GM19025 (cell line): ENCODE results near the gene SLC17A2.

Source experiments
- ATAC-seq: cut with Tn5 transposase; IDR thresholded peaks from one replicate; pipeline ENCODE4 v1.9.1; 2021; ENCODE audit warnings: mild to moderate bottlenecking, low read depth, moderate library complexity; ENCODE audit not compliant: unreplicated experiment

Gene SLC17A2

DNA sequence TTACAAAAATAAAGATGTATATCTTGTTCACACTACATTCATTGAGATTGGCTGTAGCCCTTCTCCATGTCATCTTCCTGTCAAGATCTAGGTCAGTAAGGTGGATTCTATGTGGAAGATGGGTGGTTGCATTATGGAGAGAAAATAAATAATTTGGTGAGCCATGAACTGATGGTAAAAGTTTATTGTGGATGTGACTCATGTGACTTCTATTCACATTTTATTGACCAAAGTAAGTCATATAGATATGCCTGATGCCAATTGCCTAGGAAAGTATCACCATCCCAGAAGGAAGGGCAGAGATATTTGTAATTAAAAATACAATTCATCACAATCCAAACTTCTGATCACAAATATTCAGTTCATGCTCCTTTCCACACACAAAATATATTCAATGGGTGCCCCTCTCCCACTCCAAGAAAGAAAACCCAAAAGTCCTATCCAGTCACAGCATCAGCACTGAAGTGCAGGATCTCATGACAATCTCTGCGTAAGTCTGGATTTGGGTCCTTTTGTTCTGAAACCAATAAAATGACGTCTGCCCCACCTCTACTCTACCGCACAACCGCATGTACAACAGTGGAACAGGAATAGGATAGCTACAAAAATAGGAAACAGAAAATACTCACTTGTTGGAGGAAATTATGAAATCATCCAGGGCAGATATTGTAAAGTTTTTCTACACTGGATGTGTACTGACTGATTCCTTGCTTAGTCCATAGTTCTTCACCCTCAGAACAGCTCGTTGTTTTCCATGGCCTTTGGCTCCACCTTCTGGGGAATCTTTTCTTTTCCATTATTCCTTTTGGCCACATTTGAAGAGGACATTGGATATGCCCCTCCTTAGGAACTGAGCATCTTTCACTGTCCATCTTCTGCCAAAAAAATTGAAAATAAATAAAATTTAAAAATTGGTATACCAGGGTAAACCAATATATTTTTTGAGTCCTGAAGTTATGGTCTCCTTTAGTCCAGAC lies 40.3 kb downstream of the SLC17A2 start:
- no peak for ATAC-seq

DNA sequence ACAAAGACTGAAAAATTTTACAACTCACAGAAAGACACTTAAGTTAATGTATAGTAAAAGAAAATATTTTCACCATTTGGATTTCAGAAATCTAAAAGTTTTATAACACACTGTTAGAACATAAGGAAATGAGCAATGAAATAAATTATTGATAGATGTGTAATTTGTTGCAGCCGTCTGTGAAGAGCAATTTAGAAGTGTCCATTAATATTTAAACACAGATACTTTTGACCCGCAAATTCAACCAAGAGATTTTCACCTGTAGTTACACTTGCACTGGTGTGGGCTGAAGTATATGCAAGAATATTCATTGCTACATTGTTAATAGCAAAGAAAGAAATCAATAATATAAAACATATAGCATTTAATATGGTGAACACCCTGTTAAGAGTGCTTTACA lies 41.9 kb downstream of the SLC17A2 start:
- ATAC-seq: no peak

DNA sequence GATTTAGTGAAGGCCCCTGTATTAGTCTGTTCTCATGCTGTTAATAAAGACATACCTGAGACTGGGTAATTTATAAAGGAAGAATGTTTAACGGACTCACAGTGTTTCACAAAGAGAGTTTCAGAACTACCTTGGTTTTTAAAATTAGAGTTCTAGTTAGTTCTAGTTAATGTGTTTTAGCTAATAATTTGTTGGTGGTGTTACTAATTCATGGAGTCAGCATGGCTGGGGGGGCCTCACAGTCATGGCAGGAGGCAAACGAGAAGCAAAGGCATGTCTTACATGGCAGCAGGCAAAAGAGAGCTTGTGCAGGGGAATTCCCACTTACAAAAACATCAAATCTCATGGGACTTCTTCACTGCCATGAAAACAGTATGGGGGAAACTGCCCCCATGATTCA lies 44.4 kb downstream of the SLC17A2 start:
- ATAC-seq: no peak

DNA sequence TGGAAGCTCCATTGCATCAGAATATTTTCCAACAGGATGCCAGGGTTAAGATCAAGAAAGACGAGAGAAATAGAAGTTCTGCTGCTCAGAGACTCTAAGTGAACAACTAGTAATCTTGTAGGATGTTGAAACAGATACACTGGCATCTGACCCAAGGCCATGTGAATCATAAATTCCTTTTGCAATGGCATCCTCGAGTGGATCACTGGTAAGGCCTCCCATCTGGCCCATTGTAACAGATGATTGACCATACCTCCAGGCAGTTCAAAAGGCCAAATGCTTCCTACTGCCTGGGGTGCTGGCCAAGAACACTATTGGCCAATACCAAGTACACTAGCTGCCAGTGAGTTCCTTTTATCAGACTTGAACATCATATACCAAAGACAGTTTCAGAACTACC lies 46.5 kb downstream of the SLC17A2 start:
- ATAC-seq: no peak

DNA sequence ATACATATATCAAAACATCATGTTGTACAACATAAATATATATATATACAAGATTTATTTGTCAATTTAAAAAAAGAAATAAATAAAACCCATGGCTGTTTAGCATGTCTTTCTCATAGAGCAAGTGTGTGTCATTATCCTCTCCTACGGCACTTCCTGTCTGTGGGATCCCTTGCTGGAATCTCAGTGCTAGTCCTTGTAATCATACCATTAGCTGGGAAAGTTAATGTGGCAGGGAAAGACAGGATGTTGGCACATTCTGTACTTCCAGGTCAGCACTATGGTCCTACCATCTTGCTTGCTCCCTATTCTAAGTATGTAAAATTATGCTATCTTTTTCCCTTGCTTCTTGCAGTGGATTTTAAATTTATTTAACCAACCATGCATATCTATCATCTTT lies 47.0 kb downstream of the SLC17A2 start:
- no peak for ATAC-seq

DNA sequence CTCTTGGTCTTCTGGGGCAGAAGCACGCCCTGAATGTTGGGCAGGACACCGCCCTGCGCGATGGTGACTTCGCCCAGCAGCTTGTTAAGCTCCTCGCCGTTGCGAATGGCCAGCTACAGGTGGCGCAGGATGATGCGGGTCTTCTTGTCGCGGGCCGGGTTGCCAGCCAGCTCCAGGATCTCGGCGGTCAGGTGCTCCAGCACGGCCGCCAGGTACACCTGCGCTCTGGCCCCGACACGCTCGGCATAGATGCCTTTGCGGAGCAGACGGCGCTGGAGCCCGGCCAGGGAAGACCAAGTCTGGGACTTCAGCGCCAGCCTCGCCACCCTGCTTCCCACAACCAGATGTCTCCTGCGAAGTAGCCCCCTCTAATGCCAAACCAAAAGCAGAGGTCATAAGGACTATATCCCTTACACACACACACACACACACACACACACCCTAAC lies 48.4 kb downstream of the SLC17A2 start:
- no peak for ATAC-seq

DNA sequence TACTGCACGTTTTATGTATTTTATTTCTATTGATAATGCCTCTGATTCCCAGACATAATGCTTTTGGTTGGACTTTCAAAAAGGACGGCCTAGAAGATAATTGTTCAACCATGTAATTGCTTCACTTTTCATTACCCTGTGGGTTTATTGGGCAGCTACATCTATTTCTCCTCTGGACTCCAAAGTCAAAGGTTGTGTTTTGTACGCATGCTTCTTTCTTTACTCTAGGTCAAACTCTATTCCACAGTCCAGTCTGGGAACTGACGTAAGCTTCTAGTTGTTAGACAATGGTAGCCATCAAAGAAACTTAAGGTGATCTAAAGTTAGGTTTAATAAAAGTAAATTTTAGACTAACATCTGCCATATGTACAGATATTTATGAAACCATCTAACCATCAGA lies 49.9 kb downstream of the SLC17A2 start:
- no peak for ATAC-seq

DNA sequence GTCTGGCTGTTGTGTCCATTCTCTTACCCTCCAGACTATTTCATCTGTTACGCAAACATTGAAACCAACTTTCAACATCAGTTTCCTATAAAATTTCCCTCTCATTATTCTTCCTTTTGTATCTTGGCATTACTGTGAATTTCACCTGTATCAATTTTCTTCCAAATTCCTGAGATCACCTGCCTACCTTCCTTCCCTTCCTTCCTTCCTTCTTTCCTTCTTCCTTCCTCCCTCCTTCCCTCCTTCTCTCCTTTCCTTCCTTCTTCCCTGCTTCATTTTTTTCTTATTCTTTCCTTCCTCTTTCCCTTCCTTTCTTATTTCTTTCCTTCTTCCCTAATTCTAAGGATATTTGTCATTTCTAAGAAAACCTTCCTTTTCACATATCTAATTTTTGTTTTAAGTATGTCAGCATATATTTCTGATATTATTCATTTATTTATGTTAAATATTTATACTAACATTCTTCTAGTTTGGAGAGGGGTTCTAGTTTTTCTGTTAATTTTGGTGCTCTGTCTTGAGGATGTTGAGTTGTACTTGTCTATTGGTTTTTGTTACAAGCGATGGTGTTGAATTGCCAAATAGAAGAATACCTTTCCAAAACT lies 51.7 kb downstream of the SLC17A2 start:
- ATAC-seq: no peak

DNA sequence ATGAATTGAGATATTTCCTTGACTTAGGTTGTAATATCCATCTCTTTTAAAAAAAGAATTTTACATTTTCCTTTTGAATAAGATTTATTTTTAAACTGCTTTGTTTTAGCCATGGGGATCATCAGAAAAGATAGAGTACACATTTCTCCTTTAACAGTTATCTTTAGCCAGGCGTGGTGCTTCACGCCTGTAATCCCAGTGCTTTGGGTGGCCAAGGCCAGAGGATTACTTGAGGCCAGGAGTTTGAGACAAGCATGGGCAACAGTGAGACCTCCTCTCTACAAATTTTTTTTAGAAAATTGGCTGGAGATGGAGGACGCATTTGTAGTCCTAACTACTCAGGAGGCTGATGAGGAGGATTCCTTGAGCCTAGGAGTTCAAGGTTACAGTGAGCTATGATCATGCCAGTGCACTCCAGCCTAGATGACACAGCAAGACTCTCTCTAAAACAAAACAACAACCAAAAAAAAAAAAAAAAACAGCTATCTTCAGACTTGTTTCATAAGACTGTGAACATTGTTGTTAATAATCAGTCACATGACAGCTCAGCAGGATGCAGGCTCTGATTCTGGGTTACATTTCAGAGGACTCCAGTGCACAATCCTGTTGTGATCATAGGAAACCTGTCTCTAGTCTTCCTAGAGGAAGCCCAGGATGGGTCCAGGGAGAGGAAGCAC lies 54.4 kb downstream of the SLC17A2 start:
- no peak for ATAC-seq

DNA sequence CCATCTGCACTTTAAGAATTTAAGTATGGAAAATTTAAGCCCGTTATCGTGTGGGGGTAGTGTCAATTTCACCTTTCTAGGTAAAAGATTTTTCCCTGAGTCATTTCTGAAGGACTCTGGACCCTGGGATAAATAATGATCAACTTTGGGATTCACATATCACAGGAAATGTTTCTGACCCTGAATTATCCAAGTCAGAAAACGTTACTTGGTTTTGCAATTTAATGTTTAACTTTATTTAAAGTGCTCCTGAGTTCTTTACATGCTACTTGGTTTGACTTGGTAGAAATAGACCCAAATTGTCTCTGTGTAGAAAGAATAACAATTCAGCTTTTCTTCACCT lies 55.0 kb downstream of the SLC17A2 start:
- ATAC-seq: no peak

DNA sequence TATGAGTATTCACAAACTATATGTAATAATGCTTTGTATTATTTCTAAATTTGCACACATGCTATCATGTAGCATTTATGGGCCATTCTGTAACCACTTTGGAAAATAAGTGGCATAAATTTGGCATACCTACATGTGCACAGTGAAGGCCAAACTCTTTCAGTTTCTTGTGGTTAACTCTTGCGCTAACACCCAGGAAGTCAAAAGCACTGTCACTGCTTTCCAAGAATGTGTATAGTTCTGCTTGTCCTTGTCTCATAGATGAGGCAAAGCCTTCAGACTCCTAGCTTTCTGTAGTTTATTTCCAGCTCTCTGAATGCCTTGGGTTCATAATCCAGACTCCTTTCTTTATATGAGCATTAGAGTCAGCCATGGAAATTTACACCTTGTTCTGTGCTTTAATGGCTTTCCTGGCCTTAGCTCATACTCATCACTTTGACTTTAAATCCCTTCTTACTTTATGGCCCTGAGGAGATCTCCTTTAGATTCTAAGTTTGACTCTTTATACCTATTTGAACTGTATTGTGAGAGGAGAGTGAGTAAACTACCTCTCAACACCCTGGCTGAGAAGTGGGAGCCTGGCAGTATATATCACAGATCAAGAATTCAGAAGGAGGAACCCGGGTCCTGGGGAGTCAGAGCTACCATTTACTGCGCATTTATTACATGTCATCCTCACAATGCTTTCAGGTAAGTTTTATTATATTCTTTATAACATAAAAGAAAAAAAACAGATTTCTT lies 55.5 kb downstream of the SLC17A2 start:
- no peak for ATAC-seq

DNA sequence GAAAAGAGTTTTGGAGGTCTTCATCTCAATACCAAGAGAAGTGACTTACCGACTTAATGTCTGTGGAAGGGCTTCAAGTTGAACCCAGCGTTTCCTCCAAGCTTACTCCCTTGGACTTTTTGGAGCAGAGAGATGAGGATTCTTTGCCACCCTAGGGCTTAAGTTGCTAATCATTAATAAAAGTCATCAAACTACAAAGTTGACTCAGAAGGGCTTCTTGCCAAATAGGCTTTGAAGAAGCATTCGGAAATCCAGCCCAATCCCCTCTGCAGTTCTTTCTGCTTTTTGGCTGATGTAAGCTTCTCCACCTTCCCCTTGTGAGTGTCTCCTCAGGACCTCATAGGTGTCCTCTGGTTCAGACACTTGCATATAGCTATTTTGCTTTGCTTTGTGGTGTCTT lies 56.4 kb downstream of the SLC17A2 start, which contains the start of gene SLC17A3:
Gene SLC17A3 (minus strand): TSS at position 126 of the 400 bp plus-strand sequence. CDS start 5,856 bp downstream, outside the sequence.
- ATAC-seq: no peak

DNA sequence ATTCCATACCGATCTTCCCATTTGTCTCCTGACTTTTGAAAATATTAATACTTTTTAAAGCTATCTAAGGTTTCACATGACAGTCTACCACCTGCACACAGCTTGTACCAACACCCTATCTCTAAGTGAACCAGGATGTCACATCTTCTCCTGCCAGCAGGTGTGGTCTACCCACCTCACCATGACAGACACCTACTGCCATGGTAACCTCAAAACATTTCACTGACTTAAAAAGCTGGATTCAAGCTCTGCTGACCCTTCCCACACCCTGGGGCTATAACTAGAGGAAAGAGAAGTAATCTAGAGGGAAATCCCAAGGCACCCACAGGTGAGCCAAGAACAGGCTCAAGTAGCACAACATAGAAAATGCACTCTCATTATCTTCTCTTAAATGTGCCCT lies 57.7 kb downstream of the SLC17A2 start:
- no peak for ATAC-seq

DNA sequence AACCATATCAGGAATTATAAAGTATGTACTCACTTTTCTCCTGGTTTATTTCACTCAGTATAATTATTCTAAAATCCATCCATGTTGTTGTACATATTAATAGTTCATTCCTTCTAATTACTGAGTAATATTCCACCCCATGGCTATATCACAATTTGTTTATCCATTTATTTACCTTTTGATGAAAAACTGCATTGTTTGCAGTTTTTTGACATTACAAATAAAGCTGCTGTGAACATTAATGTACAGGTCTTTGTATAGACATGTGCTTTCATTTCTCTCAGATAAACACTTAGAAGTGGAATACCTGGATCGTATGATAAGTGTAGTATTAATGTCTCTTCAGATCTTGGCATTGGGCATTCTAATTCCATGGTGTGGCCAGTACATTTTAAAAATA lies 60.7 kb downstream of the SLC17A2 start:
- no peak for ATAC-seq

DNA sequence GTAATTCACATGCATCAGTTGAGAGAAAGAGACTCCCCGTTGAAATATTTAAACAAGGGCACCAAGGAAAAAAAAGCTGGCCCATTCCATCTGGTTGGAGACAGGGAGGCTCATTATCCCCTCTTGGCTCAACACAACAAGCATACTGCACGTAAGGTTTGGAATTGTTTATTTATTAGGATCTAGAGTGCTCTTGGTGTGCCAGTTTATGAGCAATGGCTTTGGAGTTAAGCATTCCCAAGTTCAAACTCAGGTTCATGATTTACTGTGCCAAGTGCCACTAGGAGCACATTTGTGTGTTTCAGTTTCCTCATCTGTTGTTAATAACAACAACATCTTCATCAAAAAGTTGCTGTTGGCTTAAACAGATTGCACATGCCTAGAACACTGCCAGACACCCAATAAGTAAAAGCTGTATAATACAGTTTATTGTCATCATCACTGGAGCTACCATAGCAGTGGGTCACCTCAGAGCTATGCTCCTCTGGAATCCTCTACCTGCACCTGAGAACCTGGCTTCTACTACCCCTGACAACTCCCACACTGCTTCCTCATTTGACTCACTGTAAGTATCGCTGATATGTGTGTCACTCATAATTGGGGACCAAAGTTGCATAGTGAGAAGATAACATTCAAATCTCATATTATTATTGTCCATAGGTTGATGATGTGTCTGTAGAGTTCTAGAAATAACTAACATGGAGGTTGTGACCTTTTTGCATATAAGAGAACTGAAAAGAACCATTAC lies 61.9 kb downstream of the SLC17A2 start:
- ATAC-seq: no peak

DNA sequence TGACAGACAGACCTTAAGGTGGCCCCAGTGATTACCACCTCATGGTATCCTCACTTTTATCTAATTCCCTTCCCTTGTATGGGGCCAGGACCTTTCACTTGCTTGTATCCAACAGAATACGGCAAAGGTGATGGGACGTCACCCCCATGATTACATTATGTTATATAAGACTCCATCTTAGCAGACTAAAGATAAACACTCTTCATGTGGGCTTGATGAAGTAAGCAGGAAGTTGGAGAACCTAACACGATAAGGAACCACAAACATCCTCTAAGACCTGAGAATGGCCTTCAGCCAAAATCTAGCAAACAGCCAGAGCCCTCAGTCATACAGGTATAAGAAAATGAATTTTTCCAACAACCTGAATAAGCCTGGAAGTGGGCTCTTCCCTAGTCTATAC lies 64.5 kb downstream of the SLC17A2 start:
- no peak for ATAC-seq

DNA sequence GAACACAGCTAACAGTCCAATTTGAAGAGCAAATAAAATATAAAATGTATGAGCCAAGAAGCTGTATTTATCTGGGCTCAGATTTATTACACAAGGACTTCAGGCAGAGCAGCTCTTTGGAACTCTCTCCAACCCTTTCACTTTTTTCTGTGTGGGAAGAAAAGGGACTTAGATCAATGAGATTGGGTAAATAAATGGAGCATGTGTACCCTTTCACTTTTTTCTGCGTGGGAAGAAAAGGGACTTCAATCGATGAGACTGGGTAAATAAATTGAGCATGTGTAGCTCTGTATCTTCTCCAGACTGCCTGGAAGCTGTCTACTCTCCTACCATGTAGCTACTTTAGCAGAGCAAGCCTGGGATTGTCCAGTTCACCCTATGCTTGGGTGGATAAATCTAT lies 67.1 kb downstream of the SLC17A2 start:
- ATAC-seq: no peak
